Panc1 (cell line): ENCODE data around the gene C5AR2. TPM values are rescaled to one million over a fixed set of nuclear protein-coding genes. Genes with fewer than 3 reads are reported as not detected.
"Not testable (repeated sequence)": the region's sequence is repeated elsewhere in the genome, so short reads cannot be mapped to it uniquely, and the experiment has no call there.

Experiments
- ATAC-seq: fragments of 200-7000 bp; cut with Tn5 transposase; 2 replicates; pipeline ENCODE4 v1.9.1; 2020; ENCODE audit warnings: mild to moderate bottlenecking, moderate library complexity
- BruUV-seq: library from RNA; stranded (reverse); fragments of 400-500 nt; replicated peaks from 2 replicates; lab custom pipeline; 2021; lab: Mats Ljungman, UMichigan
- CTCF ChIA-PET: fragments of 300-600 bp; sonication (Branson Sonifier 250); formaldehyde crosslinking; loops from one replicate; lab custom pipeline; 2022; ENCODE audit warnings: antibody characterized with exemption; lab: Charles Lee
- POLR2A ChIA-PET: fragments of 300-600 bp; sonication (Branson Sonifier 250); formaldehyde crosslinking; loops from one replicate; lab custom pipeline; 2022; ENCODE audit warnings: antibody characterized with exemption; lab: Charles Lee
- DNase-seq: peaks from one replicate; pipeline ENCODE4 v3.0.0-alpha.2; 2010; ENCODE audit warnings: low read depth, low spot score
- H3K27ac ChIP-seq: 2 replicates; pipeline ENCODE4 v1.5.1; 2011; ENCODE audit warnings: mild to moderate bottlenecking, low read length, inconsistent platforms
- H3K27me3 ChIP-seq: fragments of 200-500 bp; sonication (Bioruptor generic); 2 replicates; pipeline ENCODE4 v1.6.0; 2014; ENCODE audit warnings: low read length, inconsistent platforms; ENCODE audit not compliant: control insufficient read depth, insufficient read depth
- H3K36me3 ChIP-seq: fragments of 200-500 bp; sonication (Bioruptor generic); 2 replicates; pipeline ENCODE4 v1.5.1; 2014; ENCODE audit warnings: inconsistent platforms, mild to moderate bottlenecking, low read length, moderate library complexity; ENCODE audit not compliant: control insufficient read depth, insufficient read depth
- H3K4me1 ChIP-seq: 2 replicates; pipeline ENCODE4 v1.5.1; 2011; ENCODE audit warnings: inconsistent platforms, mild to moderate bottlenecking, low read length, moderate library complexity; ENCODE audit not compliant: control insufficient read depth, insufficient read depth
- H3K4me3 ChIP-seq, 2 experiments: 2 replicates each; pipeline ENCODE4 v1.5.1; 2011 to 2012; ENCODE audit warnings: low read depth in 2 of 2, low read length in 2 of 2, mild to moderate bottlenecking in 2 of 2, inconsistent platforms in 1 of 2, moderate library complexity in 1 of 2
- H3K9me3 ChIP-seq: fragments of 200-500 bp; sonication (Bioruptor generic); 2 replicates; pipeline ENCODE4 v1.5.1; 2014; ENCODE audit warnings: low read depth, mild to moderate bottlenecking, inconsistent platforms, low read length, moderate library complexity; ENCODE audit not compliant: control insufficient read depth, insufficient read depth
- CTCF ChIP-seq: fragments of 450-650 bp; IDR thresholded peaks from 2 replicates; pipeline ENCODE4 v1.5.1; 2017; ENCODE audit warnings: mild to moderate bottlenecking
- POLR2AphosphoS5 ChIP-seq: IDR thresholded peaks from 2 replicates; pipeline ENCODE4 v1.6.1; 2012; ENCODE audit warnings: mild to moderate bottlenecking, low read depth, low read length, moderate library complexity
- REST ChIP-seq, 2 experiments: IDR thresholded peaks; 2 replicates each; pipeline ENCODE4 v1.6.1; 2011 to 2012; ENCODE audit warnings: low read depth in 2 of 2, control low read depth in 1 of 2, low read length in 1 of 2, mild to moderate bottlenecking in 1 of 2, moderate library complexity in 1 of 2; ENCODE audit not compliant: insufficient read depth in 1 of 2
- SIN3A ChIP-seq: IDR thresholded peaks from 2 replicates; pipeline ENCODE4 v1.6.1; 2012; ENCODE audit warnings: low read depth, mild to moderate bottlenecking, low read length, moderate library complexity, borderline replicate concordance; ENCODE audit not compliant: insufficient read depth
- TCF7L2 ChIP-seq: IDR thresholded peaks from 2 replicates; pipeline ENCODE4 v1.6.1; 2011; ENCODE audit warnings: mild to moderate bottlenecking, low read depth, low read length, inconsistent platforms
- in situ Hi-C: cut with HindIII; loops from 2 replicates; pipeline ENCODE4 v1.10.0; 2016; ENCODE audit warnings: low sequenced_read_pairs, low pct_unique_long_range_greater_than_20kb
- intact Hi-C: fragments of 100-400 bp; cut with micrococcal nuclease; formaldehyde crosslinking; loops from one replicate; pipeline ENCODE4 v1.10.0; 2022; ENCODE audit not compliant: unreplicated experiment
- total RNA-seq: library from RNA; stranded (reverse); gene quantifications from one replicate; pipeline ENCODE4 v1.2.1, GENCODE V29; 2021; ENCODE audit not compliant: unreplicated experiment

C5AR2 gene
- total RNA-seq, 1 experiment from 2014 or later, result 0.03 TPM

GRCh38 chr19:47284324-47284899 lies 47.6 kb upstream of the C5AR2 start:
- intact Hi-C loops, result no loop called here
- no peak overlapping the region for H3K4me3 ChIP-seq
- no peaks in the 10 kb centered on the region for H3K27me3 ChIP-seq
- no peak overlapping the region for H3K27ac ChIP-seq
- no peaks in the 10 kb centered on the region for H3K36me3 ChIP-seq
- TF ChIP-seq SIN3A (no peak), CTCF (peak; percentile 87)
- TSS peak; percentile 55 for BruUV-seq
- ATAC-seq (peak; percentile 77), DNase-seq (peak; percentile 36)
- no peaks in the 10 kb centered on the region for H3K9me3 ChIP-seq
- in situ Hi-C loops, result no loop called here
- H3K4me1 ChIP-seq, result no peaks in the 10 kb centered on the region
- POLR2A ChIA-PET, result no interaction called here
- CTCF ChIA-PET, result interaction anchor here (0.5 to 1.0 kb wide), 3 partner anchors 82 to 316 kb away, joined by 3 read pairs; no protein-coding TSS in a partner anchor

GRCh38 chr19:47296036-47296435 lies 35.9 kb upstream of the C5AR2 start:
- Histone ChIP-seq H3K4me3 (no peak overlapping the region), H3K36me3 (no peaks in the 10 kb centered on the region), H3K27ac (no peak overlapping the region), H3K27me3 (no peaks in the 10 kb centered on the region), H3K9me3 (no peaks in the 10 kb centered on the region), H3K4me1 (no peaks in the 10 kb centered on the region)
- in situ Hi-C loops, result no loop called here
- BruUV-seq, result no TSS peak
- ATAC-seq, result peak; percentile 97
- CTCF ChIA-PET, result interaction anchor here (0.6 to 1.0 kb wide), 3 partner anchors 19 to 55 kb away, joined by 3 to 5 read pairs (median 3); no protein-coding TSS in a partner anchor
- DNase-seq, result peak; percentile 17
- TF ChIP-seq CTCF, result peak; percentile 77; the same call in 1 of the 2 replicates
- no peak for TF ChIP-seq POLR2AphosphoS5
- no peak for TF ChIP-seq TCF7L2
- no peak for TF ChIP-seq SIN3A
- no peak for TF ChIP-seq REST (IDR thresholded peaks at IDR 0.05; ENCODE audit: insufficient read depth in 1 of 2, low read depth in 2 of 2, low read length in 1 of 2)
- POLR2A ChIA-PET, result interaction anchor here (0.6 kb wide), 1 partner anchor 54 kb away, joined by 3 read pairs; no protein-coding TSS in a partner anchor
- intact Hi-C loops, result loop anchor here (10.0 kb wide), 1 partner anchor 99 kb away; no protein-coding TSS in a partner anchor

GRCh38 chr19:47300867-47301266 lies 31.1 kb upstream of the C5AR2 start:
- intact Hi-C loops, in situ Hi-C loops, H3K27ac ChIP-seq, H3K9me3 ChIP-seq, H3K27me3 ChIP-seq, H3K36me3 ChIP-seq, DNase-seq, POLR2A ChIA-PET, H3K4me3 ChIP-seq, BruUV-seq, H3K4me1 ChIP-seq, ATAC-seq: not testable (repeated sequence)
- CTCF ChIA-PET, result interaction anchor here (0.6 kb wide), 1 partner anchor 44 kb away, joined by 3 read pairs; no protein-coding TSS in a partner anchor
